Right lobe of liver (tissue), 4 donors: ENCODE measurements around the gene RIMS4.

Experiments
- CTCF ChIP-seq, 4 donors: fragments of 200-600 bp in 3 of 4; fragments of 450-650 bp in 1 of 4; IDR thresholded peaks; one replicate each; pipeline versions ENCODE4 v1.5.1 to v1.8.0; 2016 to 2022; ENCODE audit warnings: antibody characterized with exemption in 4 of 4, mild to moderate bottlenecking in 2 of 4
- POLR2A ChIP-seq: fragments of 450-650 bp; IDR thresholded peaks from one replicate; pipeline ENCODE4 v1.6.1; 2017; ENCODE audit warnings: antibody characterized with exemption, mild to moderate bottlenecking
- donor health status: DM: no; HTN: no; CAD: no.
- donor health status: DM: no; HTN: no; CAD: no.
- donor health status: DM: no; HTN: yes; CAD: no.

GRCh38 chr20:44785768-44786167 lies 24.6 kb downstream of the RIMS4 start:
- TF ChIP-seq CTCF (IDR thresholded peaks at IDR 0.05) (no peak), POLR2A (no peak)
